ENCODE results near the gene BPIFB3.

DNA sequence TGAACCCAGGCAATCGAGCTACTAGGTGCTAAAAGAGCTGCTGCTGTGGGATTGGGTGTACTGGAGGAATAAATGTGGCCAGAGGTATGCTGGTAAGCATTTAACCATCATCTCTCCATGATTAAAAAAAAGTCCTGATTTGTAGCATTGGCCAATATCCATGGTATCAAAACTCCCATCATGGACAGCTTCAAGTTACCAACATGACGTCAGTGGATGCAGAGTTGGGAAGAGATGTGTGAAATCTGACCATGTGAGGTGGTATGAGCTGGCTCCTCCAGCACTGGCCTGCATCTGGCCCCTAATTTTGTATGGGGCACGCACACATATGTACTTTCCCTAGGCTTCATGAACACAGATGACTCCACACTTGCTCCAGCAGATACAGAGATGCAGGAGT is 37.4 kb downstream of the BPIFB3 start:
- TF ChIP-seq CTCF (IDR thresholded peaks at IDR 0.05) (no peak), POLR2AphosphoS5 (IDR thresholded peaks at IDR 0.05; ENCODE audit: low read depth, low read length) (no peak)

All from Panc1 (cell line).